HTERT RPE-1 (cell line): ENCODE data around the gene SPSB1.

ENCODE experiments used
- in situ Hi-C: fragments of 300-500 bp; cut with MboI; formaldehyde crosslinking; loops from 4 replicates; pipeline ENCODE4 v1.14.3; 2020; ENCODE audit warnings: low sequenced_read_pairs

Gene SPSB1

GRCh38 chr1:9297831-9298230, 5.1 kb downstream of the SPSB1 start:
- in situ Hi-C loops: loop anchor here (25.0 kb wide), 1 partner anchor 189 kb away; no protein-coding TSS in a partner anchor

GRCh38 chr1:9298282-9298681, 5.6 kb downstream of the SPSB1 start:
- in situ Hi-C loops: loop anchor here (25.0 kb wide), 1 partner anchor 189 kb away; no protein-coding TSS in a partner anchor

- in situ Hi-C loops: loop anchor here (25.0 kb wide), 1 partner anchor 187 kb away; no protein-coding TSS in a partner anchor
These were observed 7.2 kb downstream of the SPSB1 start for GRCh38 chr1:9299571-9300541.

- in situ Hi-C loops: no loop called here
These were observed 7.9 kb downstream of the SPSB1 start for GRCh38 chr1:9300573-9300972.

- in situ Hi-C loops: no loop called here
These were observed 10.2 kb downstream of the SPSB1 start for GRCh38 chr1:9302745-9303524.

- in situ Hi-C loops: no loop called here
These were observed 11.2 kb downstream of the SPSB1 start for GRCh38 chr1:9303916-9304315.

- in situ Hi-C loops: no loop called here
These were observed 12.5 kb downstream of the SPSB1 start for GRCh38 chr1:9305216-9305615.

- in situ Hi-C loops: no loop called here
These were observed 13.3 kb downstream of the SPSB1 start for GRCh38 chr1:9306006-9306405.

- in situ Hi-C loops: no loop called here
These were observed 14.6 kb downstream of the SPSB1 start for GRCh38 chr1:9307303-9307702.

- in situ Hi-C loops: no loop called here
These were observed 15.6 kb downstream of the SPSB1 start for GRCh38 chr1:9308236-9308785.

- in situ Hi-C loops: no loop called here
These were observed 16.4 kb downstream of the SPSB1 start for GRCh38 chr1:9309080-9309479.

- in situ Hi-C loops: no loop called here
These were observed 17.3 kb downstream of the SPSB1 start for GRCh38 chr1:9309991-9310390.

GRCh38 chr1:9311029-9311428, 18.3 kb downstream of the SPSB1 start:
- in situ Hi-C loops: no loop called here

GRCh38 chr1:9311479-9311878, 18.8 kb downstream of the SPSB1 start:
- in situ Hi-C loops: no loop called here

GRCh38 chr1:9312168-9312720, 19.6 kb downstream of the SPSB1 start:
- in situ Hi-C loops: no loop called here

GRCh38 chr1:9313576-9313975, 20.9 kb downstream of the SPSB1 start:
- in situ Hi-C loops: no loop called here

- in situ Hi-C loops: no loop called here
These were observed 21.4 kb downstream of the SPSB1 start for GRCh38 chr1:9314111-9314510.

- in situ Hi-C loops: no loop called here
These were observed 22.2 kb downstream of the SPSB1 start for GRCh38 chr1:9314711-9315379.

- in situ Hi-C loops: no loop called here
These were observed 22.9 kb downstream of the SPSB1 start for GRCh38 chr1:9315411-9316079.

- in situ Hi-C loops: no loop called here
These were observed 23.4 kb downstream of the SPSB1 start for GRCh38 chr1:9316080-9316444.
